GM10266 (cell line): ENCODE results near the gene MICAL3.
"Not testable (repeated sequence)": the region's sequence is repeated elsewhere in the genome, so short reads cannot be mapped to it uniquely, and the experiment has no call there.

Experiments used
- DNase-seq: peaks from one replicate; pipeline ENCODE4 v3.0.0; 2012; ENCODE audit errors: extremely low spot score
- TF ChIP-seq, protein P1 (sequence below): IDR thresholded peaks from 2 replicates; pipeline ENCODE4 v1.5.1; 2012; ENCODE audit warnings: mild to moderate bottlenecking, low read depth; ENCODE audit not compliant: control insufficient read depth, insufficient read depth; ENCODE audit errors: missing control alignments

Gene MICAL3

GRCh38 chr22:18057568-18058209 is 33.3 kb upstream of the MICAL3 start:
- TF ChIP-seq, protein P1, sequence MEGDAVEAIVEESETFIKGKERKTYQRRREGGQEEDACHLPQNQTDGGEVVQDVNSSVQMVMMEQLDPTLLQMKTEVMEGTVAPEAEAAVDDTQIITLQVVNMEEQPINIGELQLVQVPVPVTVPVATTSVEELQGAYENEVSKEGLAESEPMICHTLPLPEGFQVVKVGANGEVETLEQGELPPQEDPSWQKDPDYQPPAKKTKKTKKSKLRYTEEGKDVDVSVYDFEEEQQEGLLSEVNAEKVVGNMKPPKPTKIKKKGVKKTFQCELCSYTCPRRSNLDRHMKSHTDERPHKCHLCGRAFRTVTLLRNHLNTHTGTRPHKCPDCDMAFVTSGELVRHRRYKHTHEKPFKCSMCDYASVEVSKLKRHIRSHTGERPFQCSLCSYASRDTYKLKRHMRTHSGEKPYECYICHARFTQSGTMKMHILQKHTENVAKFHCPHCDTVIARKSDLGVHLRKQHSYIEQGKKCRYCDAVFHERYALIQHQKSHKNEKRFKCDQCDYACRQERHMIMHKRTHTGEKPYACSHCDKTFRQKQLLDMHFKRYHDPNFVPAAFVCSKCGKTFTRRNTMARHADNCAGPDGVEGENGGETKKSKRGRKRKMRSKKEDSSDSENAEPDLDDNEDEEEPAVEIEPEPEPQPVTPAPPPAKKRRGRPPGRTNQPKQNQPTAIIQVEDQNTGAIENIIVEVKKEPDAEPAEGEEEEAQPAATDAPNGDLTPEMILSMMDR: no peak
- peak; percentile 79 for DNase-seq

DNA sequence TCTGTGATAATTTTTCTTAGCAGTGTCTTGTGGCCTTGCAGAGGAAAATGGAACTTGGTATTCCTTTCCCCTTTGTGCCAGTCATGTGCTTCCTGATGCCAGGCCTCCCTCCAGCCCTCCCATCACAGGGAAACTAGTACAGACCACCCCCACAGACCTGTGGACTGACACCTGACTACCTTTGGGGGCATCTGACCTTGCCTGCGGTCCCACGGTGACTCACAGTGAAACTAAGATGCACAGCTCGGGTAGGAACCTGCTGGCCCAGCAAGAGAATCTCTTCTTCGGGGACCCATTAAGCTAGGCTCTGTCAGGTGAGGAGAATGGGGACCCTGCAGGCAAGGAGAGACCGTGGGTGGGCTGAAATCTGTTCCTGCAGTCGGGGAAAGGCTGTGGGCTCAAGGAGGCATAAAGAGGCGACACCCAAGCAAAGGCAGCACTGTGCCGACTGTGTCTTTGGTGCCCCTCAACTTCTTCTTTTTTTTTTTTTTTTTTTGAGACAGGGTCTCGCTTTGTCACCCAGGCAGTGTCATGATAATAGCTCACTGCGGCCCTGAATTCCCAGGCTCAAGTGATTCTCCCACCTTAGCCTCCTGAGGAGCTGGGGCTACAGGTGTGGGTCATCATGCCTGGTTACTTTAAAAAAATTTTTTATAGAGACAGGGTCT is 32.6 kb upstream of the MICAL3 start:
- TF ChIP-seq, protein P1: no peak
- peak; percentile 70 for DNase-seq

GRCh38 chr22:18056161-18056666 is 31.9 kb upstream of the MICAL3 start:
- DNase-seq: peak; percentile 56

DNA sequence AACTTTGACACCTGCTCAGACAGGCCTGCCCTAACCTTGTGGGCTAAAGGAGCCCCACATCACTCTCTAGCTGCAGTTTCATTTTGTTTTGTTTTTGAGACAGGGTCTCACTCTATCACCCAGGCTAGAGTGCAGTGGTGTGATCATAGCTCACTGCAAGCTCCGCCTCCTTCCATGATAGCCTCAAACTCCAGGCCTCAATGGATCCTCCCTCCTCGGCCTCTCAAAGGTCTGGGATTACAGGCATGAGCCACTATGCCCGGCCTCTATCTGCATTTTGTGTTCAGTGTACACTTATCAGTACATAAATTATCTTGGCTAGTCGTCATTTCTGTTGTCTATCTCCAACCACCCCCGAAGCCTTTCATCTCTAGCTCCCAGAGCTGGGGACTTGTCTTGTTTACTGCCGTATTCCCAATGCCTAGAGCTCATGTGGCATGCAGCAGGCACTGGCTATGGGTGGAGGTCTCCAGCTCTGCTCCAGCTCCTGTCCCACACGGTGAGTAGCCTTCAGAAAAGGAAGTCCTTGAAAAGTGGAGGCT is 31.3 kb upstream of the MICAL3 start:
- DNase-seq: no peak
- TF ChIP-seq, protein P1: no peak

More at GRCh38 chr22:18056161-18056666, 31.9 kb upstream of the MICAL3 start:
- TF ChIP-seq, protein P1: no peak

- DNase-seq: not testable (repeated sequence)
Observed at GRCh38 chr22:18053216-18053946, 29.0 kb upstream of the MICAL3 start.

DNA sequence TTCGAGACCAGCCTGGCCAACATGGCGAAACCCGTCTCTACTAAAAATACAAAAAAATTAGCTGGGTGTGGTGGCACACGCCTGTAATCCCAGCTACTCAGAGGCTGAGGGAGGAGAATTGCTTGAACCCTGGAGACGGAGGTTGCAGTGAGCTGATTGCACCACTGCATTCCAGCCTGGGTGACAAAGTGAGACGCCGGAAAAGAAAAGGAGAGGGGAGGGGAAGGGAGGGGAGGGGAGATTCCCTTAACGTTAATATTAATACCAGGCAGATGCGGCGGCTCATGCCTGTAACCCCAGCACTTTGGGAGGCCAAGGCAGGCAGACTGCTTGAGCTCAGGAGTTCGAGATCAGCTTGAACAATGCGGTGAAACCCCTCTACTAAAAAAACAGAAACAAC is 26.8 kb upstream of the MICAL3 start:
- DNase-seq: not testable (repeated sequence)

DNA sequence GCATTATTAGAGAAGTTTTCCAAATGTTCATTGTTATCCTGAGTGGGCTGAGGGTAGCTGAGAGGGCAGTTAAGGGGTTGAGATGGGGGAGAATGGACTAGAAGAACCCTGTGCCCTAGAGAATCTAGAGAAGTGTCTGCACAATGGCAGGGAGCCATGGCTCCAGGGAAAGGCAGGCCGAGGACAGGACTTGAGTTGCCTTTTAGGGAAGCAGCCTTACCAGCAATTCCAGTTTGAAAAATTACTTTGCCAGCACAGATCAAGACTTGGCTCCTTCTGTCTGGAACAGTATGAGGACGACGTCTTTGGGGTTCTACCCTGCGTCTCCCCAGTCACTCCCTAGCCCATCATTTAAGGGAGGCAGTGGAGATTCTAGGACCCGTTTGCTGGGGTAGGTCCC is 25.7 kb upstream of the MICAL3 start:
- TF ChIP-seq, protein P1: no peak
- no peak for DNase-seq

GRCh38 chr22:18048441-18048898 is 24.1 kb upstream of the MICAL3 start:
- TF ChIP-seq, protein P1: no peak
- DNase-seq: no peak
